HEK293 (cell line): ENCODE data around the gene RAD9B.

Experiments
- ZBTB20 ChIP-seq: fragments of 450-650 bp; formaldehyde crosslinking; IDR thresholded peaks from 2 replicates; pipeline ENCODE4 v1.5.1; 2016; ENCODE audit warnings: missing biosample characterization, missing genetic modification characterization
- ZNF146 ChIP-seq: fragments of 450-650 bp; formaldehyde crosslinking; IDR thresholded peaks from 2 replicates; pipeline ENCODE4 v1.5.1; 2016; ENCODE audit warnings: missing biosample characterization, missing genetic modification characterization
- ZNF18 ChIP-seq: fragments of 450-650 bp; formaldehyde crosslinking; IDR thresholded peaks from 2 replicates; pipeline ENCODE4 v1.5.1; 2016; ENCODE audit warnings: missing biosample characterization, missing genetic modification characterization
- ZNF302 ChIP-seq: fragments of 450-650 bp; formaldehyde crosslinking; IDR thresholded peaks from 2 replicates; pipeline ENCODE4 v1.5.1; 2016; ENCODE audit warnings: missing biosample characterization, missing genetic modification characterization, low read depth
- ZSCAN30 ChIP-seq: fragments of 450-650 bp; IDR thresholded peaks from 2 replicates; pipeline ENCODE4 v1.5.1; 2018; ENCODE audit warnings: missing biosample characterization, mild to moderate bottlenecking, missing genetic modification characterization, moderate library complexity
- TF ChIP-seq, protein P1 (sequence below): fragments of 450-650 bp; formaldehyde crosslinking; IDR thresholded peaks from 2 replicates; pipeline ENCODE4 v1.5.1; 2016; ENCODE audit warnings: missing biosample characterization, missing genetic modification characterization

DNA sequence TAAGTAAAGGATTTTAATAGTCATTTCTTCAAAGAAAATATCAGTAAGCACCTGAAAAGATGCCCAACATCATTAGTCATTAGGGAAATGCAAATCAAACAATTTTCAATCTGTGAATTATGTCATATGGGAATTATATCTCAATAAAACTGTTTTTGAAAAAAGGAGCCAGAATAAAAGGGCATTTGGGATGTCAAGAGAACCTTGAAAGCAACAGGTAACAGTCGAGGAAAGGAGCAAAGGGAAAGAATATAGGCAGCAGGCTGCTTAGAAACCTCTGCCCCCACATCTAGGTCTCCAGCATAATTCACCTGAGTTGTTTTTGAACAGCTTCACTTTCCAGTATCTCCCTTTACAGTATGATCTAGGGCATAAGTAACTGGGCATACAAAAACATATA is 12.2 kb downstream of the RAD9B start:
- TF ChIP-seq ZSCAN30 (tag by site-specific recombination) (no peak), ZNF18 (tag by site-specific recombination) (no peak), ZNF146 (no peak), ZNF302 (tag by site-specific recombination) (no peak), ZBTB20 (tag by site-specific recombination) (no peak)
- TF ChIP-seq, protein P1, sequence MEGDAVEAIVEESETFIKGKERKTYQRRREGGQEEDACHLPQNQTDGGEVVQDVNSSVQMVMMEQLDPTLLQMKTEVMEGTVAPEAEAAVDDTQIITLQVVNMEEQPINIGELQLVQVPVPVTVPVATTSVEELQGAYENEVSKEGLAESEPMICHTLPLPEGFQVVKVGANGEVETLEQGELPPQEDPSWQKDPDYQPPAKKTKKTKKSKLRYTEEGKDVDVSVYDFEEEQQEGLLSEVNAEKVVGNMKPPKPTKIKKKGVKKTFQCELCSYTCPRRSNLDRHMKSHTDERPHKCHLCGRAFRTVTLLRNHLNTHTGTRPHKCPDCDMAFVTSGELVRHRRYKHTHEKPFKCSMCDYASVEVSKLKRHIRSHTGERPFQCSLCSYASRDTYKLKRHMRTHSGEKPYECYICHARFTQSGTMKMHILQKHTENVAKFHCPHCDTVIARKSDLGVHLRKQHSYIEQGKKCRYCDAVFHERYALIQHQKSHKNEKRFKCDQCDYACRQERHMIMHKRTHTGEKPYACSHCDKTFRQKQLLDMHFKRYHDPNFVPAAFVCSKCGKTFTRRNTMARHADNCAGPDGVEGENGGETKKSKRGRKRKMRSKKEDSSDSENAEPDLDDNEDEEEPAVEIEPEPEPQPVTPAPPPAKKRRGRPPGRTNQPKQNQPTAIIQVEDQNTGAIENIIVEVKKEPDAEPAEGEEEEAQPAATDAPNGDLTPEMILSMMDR (tag by site-specific recombination) = no peak
